GM12891 (cell line): Measurements from ENCODE around the gene MTMR3.

Source experiments
- DNase-seq: peaks from one replicate; pipeline ENCODE4 v3.0.0; 2011; ENCODE audit warnings: low spot score; ENCODE audit not compliant: insufficient read length
- FAIRE-seq: peaks from 2 replicates; lab custom pipeline; 2011; peaks lifted over from hg19 to GRCh38; lab: Jason Lieb, UNC
- PAX5 ChIP-seq: IDR thresholded peaks from 2 replicates; pipeline ENCODE4 v1.6.1; 2011; ENCODE audit warnings: low read length, moderate library complexity, mild to moderate bottlenecking; ENCODE audit not compliant: insufficient read depth, severe bottlenecking
- POLR2A ChIP-seq: IDR thresholded peaks from 2 replicates; pipeline ENCODE4 v1.6.1; 2011; ENCODE audit warnings: low read depth, low read length, control low read depth
- POLR2AphosphoS5 ChIP-seq: IDR thresholded peaks from 2 replicates; pipeline ENCODE4 v1.6.1; 2011; ENCODE audit warnings: low read depth, low read length, control low read depth
- POU2F2 ChIP-seq: IDR thresholded peaks from 2 replicates; pipeline ENCODE4 v1.6.1; 2011; ENCODE audit warnings: low read depth, mild to moderate bottlenecking, control low read depth, low read length, moderate library complexity
- SPI1 ChIP-seq: IDR thresholded peaks from 2 replicates; pipeline ENCODE4 v1.6.1; 2011; ENCODE audit warnings: low read depth, low read length, control low read depth
- TAF1 ChIP-seq: IDR thresholded peaks from 2 replicates; pipeline ENCODE4 v1.6.1; 2011; ENCODE audit warnings: low read depth, low read length, control low read depth

Gene MTMR3

GRCh38 chr22:30016596-30016995 lies 133.6 kb downstream of the MTMR3 start:
- DNase-seq (no peak), FAIRE-seq (no peak)
- no peak for TF ChIP-seq POLR2A

DNA sequence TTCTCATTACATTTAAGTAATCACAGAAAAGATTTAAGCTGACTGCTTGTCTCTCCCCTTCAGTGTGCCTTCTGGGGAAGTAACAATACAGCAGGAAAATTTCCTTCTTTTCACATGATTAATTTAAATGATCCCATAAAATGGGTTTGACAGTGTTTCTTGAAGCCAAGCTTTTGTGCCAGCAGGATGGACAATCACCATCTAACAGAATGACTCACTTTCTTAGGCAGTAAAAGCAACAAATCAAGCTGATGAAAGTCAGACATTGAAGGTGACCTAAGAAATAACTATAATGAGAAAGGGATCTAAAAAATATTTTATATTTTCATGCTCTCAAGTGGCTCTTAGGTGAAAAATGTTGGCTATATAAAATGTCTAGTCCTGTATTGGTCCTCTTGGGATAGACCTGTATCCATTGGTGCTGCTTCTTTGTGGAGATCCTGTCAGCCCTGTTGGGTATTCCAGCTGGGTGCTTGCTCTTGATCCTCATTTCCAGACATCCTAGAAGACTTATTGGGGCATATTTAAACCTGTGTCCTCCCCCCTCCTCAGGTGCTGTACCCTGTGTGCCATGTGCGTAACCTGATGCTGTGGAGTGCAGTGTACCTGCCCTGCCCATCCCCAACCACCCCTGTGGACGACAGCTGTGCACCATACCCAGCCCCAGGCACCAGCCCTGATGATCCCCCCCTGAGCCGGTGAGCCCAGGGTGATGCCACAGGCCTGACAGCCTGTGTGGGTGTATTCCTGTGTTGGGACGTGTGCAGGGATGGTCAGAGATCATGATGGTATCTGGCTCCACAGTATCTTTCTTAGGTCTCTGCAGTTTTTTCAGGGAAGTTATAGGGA lies 134.6 kb downstream of the MTMR3 start:
- DNase-seq (no peak), FAIRE-seq (no peak)
- no peak for TF ChIP-seq TAF1
- TF ChIP-seq POLR2AphosphoS5 = no peak
- TF ChIP-seq POU2F2 = no peak
- TF ChIP-seq SPI1 = no peak
- TF ChIP-seq POLR2A = no peak
- TF ChIP-seq PAX5 = no peak

DNA sequence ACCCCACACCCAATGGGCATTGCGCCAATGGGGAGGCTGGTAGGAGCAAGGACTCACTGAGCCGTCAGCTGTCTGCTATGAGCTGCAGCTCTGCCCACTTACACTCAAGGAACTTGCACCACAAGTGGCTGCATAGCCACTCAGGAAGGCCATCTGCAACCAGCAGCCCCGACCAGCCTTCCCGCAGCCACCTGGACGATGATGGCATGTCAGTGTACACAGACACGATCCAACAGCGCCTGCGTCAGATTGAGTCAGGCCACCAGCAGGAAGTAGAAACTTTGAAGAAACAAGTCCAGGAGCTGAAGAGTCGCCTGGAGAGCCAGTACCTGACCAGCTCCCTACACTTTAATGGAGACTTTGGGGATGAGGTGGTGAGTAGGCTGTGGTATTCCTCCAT lies 137.5 kb downstream of the MTMR3 start:
- DNase-seq (no peak), FAIRE-seq (no peak)

GRCh38 chr22:30021338-30021737 lies 138.4 kb downstream of the MTMR3 start:
- TF ChIP-seq POLR2A (no peak), POU2F2 (no peak), SPI1 (no peak), TAF1 (no peak), POLR2AphosphoS5 (no peak), PAX5 (no peak)
- FAIRE-seq (no peak), DNase-seq (no peak)

More for the DNA sequence above, 137.5 kb downstream of the MTMR3 start:
- TF ChIP-seq POU2F2 (no peak), PAX5 (no peak), POLR2AphosphoS5 (no peak), TAF1 (no peak), SPI1 (no peak), POLR2A (no peak)

DNA sequence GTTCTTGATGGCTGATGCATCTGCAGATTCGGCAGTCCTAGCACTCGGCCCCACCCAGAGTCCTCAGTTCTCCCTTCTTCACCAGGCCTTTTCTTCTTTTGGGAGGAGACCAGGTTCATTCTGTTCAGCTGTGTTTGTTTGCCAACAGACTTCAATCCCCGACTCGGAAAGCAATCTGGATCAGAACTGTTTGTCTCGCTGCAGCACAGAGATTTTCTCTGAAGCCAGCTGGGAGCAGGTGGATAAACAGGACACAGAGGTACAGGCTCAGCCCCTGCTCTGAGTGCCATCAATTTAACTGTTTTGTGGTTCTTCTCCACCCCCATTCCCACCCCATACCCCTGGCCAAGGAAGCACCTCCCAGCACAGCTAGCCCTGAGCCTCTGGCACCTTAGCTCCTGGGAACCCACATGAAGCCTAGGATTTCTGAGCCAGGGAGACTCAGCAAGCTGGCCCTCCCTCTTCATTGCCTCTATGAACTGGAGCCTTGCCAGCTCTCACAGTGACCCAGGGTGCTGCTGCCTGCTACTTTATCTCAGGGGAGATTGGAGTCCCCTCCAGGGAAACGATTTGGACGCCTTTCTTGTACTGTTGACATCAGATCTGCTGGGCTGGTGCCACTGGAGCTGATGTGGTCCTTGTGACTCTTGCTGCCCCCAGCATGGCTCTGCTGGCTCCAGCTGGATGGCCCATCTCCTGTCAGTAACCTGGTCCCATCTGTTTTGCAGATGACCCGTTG lies 139.1 kb downstream of the MTMR3 start:
- DNase-seq (no peak), FAIRE-seq (no peak)
- TF ChIP-seq POLR2AphosphoS5 (no peak), SPI1 (no peak)

- TF ChIP-seq TAF1 = no peak
- no peak for TF ChIP-seq POLR2A
- TF ChIP-seq SPI1 = no peak
- no peak for TF ChIP-seq POU2F2
- no peak for TF ChIP-seq PAX5
- no peak for TF ChIP-seq POLR2AphosphoS5
- no peak for DNase-seq
- FAIRE-seq = peak; percentile 52
Measured at GRCh38 chr22:30023099-30023660, 140.2 kb downstream of the MTMR3 start.

GRCh38 chr22:30024231-30024630 lies 141.3 kb downstream of the MTMR3 start:
- DNase-seq = no peak
- no peak for FAIRE-seq
- TF ChIP-seq POLR2A (no peak), POU2F2 (no peak), SPI1 (no peak), TAF1 (no peak), POLR2AphosphoS5 (no peak), PAX5 (no peak)

DNA sequence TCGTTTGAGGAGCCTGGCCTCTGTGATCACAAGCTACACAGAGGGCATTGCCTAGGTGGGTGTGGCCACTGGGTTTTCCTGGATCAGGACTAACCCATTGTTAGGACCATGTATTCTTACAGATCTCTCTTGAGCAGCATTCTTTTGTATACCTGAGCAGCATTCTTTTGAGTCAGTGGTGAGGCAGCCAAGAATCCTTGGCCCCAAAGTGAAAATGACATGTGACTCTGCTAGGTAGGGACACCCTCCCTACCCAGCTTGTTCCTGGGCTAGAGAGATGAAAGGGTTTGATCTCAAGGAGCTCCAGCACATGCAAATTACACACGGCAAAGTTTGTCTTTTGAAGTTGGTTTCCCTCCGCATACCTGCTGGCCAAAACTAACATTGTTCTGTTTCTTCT lies 142.2 kb downstream of the MTMR3 start:
- DNase-seq (no peak), FAIRE-seq (no peak)
- TF ChIP-seq POU2F2 = no peak
- TF ChIP-seq TAF1 = no peak
- no peak for TF ChIP-seq SPI1

DNA sequence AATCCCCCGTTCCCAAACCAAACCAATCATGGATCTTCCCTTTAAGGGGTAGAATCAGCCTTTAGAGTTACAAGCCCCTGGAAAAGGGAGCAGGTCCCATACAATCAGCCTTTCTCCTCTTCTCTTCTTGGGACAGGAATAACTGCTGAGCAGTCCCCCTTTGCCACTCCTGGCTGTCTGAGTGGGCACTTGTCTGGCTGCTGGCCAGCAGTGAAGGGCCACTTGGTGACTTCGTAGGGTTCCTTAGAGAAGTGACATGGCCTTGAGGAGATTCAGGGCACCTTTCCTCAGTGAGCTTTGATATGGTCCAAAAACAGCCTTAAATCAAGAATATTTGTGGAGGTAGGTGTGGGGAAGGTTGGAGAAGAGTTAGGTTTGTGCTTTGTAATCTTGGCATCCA lies 143.8 kb downstream of the MTMR3 start:
- DNase-seq (no peak), FAIRE-seq (no peak)
- TF ChIP-seq PAX5 = no peak
- no peak for TF ChIP-seq POU2F2
- no peak for TF ChIP-seq SPI1

GRCh38 chr22:30027169-30027568 lies 144.2 kb downstream of the MTMR3 start:
- DNase-seq = no peak
- FAIRE-seq = no peak
- TF ChIP-seq TAF1 = no peak
- no peak for TF ChIP-seq SPI1
- TF ChIP-seq POU2F2 = no peak
- TF ChIP-seq POLR2AphosphoS5 = no peak
- TF ChIP-seq PAX5 = no peak
- TF ChIP-seq POLR2A = no peak
